HG03469 (cell line): ENCODE data around the gene PNLIPRP3.
A peak's percentile ranks its signal among the peaks of the same experiment; 100 is the strongest.
"Not testable (repeated sequence)": the region's sequence is repeated elsewhere in the genome, so short reads cannot be mapped to it uniquely, and the experiment has no call there.

Experiments
- ATAC-seq: cut with Tn5 transposase; IDR thresholded peaks from one replicate; pipeline ENCODE4 v1.9.1; 2021; ENCODE audit warnings: mild to moderate bottlenecking, moderate library complexity, moderate number of reproducible peaks; ENCODE audit not compliant: unreplicated experiment

The PNLIPRP3 gene

DNA sequence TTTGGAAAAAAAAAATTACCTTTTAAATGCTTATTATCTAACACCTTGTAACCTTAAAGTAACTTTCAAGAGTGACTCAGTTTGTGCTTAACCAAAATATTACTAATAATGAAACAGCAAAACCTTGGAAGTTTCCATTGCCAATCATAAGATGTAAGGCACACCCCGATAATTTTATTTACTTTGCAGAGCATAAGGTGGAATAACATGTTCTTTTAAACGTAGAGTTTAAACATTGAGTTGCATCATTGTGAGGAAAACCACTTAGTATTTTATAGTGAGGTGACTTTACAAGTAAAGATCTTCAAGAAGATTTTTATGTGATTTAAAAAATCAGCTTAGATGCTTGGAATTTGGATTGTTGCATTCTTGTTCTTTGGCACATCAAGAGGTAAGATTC, at the start of gene PNLIPRP3:
Gene PNLIPRP3, plus strand, starts transcription at position 177 of the 400 bp plus-strand sequence. Its CDS starts 166 bp downstream, at position 343.
- no peak for ATAC-seq

- ATAC-seq = no peak
These were observed 45.4 kb upstream of the PNLIPRP3 start for GRCh38 chr10:116382290-116382689.

DNA sequence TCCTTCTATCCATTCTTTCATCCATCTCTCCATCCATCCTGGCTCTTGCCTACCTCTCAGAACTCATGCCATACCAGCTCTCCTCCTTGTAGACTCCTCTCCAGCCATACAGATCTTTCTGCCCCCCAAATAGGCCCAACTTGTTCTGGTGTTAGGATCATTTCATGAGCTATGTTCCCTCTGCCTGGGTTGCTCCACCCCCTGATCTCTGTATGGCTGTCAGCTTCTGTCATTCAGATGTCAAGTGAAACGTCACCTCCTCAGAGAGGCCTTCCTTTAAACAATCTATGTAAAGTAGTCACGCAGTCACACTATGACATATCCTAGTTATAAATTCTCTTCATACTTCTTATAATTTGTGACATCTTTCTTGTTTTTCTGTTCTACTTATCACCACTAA, 42.3 kb upstream of the PNLIPRP3 start:
- no peak for ATAC-seq

DNA sequence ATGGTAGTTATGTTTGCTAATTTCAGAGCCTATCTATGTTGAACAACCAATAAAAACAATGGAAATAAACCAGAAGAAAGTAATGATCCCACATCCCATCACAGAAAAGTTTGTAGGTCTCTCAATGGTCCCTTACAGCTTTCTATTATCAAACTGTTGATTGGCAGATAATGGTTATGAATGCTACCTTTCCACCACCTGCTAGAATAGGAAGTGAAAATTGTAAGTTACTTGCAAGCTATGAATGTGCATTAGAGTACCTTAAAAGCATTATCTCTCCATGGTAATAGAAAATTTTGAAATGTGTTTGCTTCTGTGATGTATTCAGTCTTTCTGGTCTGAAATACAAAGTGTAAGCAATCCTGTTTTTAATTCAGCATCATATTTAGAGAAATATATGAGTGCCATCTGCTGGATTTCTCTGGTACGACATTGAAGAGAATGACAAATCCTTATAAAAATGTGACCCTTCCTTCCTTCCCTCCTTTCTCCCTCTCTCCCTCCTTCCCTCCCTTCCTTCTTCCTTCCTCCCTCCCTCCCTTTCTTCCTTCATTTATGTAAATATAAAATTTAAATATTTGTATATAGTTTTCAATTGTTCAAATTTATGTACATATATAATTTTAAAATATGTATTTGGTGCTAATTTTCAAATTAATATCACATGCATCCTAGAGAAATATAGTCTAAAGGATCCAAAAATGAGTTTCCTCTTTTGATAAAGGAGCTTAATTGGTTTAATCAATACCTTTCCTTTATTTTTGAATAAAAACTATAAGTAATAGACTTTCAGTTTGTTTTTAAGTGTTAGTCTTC, 41.4 kb upstream of the PNLIPRP3 start:
- ATAC-seq = no peak

DNA sequence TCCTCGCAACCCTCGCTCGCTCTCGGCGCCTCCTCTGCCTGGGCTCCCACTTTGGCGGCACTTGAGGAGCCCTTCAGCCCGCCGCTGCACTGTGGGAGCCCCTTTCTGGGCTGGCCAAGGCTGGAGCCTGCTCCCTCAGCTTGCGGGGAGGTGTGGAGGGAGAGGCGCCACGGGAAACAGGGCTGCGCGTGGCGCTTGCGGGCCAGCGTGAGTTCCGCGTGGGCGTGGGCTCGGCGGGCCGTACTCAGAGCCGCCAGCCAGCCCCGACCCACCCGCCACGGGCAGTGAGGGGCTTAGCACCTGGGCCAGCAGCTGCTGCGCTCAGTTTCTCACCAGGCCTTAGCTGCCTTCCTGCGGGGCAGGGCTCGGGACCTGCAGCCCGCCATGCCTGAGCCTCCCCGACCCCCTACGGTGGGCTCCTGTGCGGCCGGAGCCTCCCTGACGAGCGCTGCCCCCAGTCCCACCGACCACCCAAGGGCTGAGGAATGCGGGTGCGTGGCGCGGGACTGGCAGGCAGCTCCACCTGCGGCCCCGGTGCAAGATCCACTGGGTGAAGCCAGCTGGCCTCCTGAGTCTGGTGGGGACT, 34.3 kb upstream of the PNLIPRP3 start:
- ATAC-seq = not testable (repeated sequence)

- no peak for ATAC-seq
These were observed 32.2 kb upstream of the PNLIPRP3 start for GRCh38 chr10:116395223-116395985.

GRCh38 chr10:116398224-116398623, 29.4 kb upstream of the PNLIPRP3 start:
- no peak for ATAC-seq

- ATAC-seq = no peak
These were observed 24.8 kb upstream of the PNLIPRP3 start for GRCh38 chr10:116402858-116403257.

GRCh38 chr10:116403740-116404250, 23.9 kb upstream of the PNLIPRP3 start:
- ATAC-seq = no peak

DNA sequence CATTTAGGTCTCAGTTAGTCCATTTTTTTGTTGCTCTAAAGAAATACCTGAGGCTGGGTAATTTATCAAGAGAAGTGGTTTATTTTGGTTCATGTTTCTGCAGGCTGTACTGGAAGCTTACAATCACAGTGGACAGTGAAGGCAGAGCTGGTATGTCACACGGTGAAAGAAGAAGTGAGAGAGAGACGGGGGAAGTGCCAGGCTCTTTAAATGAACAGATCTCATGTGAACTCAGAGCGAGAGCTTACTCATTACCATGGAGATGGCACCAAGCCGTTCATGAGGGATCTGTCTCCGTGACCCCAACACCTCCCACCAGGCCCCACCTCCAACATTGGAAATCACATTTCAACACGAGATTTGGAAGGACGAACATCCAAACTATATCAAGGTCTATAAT, 18.9 kb upstream of the PNLIPRP3 start:
- ATAC-seq = peak; percentile 83

GRCh38 chr10:116410351-116410750, 17.3 kb upstream of the PNLIPRP3 start:
- ATAC-seq = no peak

- no peak for ATAC-seq
These were observed 9.8 kb upstream of the PNLIPRP3 start for GRCh38 chr10:116417821-116418220.

GRCh38 chr10:116418389-116418788, 9.3 kb upstream of the PNLIPRP3 start:
- no peak for ATAC-seq

DNA sequence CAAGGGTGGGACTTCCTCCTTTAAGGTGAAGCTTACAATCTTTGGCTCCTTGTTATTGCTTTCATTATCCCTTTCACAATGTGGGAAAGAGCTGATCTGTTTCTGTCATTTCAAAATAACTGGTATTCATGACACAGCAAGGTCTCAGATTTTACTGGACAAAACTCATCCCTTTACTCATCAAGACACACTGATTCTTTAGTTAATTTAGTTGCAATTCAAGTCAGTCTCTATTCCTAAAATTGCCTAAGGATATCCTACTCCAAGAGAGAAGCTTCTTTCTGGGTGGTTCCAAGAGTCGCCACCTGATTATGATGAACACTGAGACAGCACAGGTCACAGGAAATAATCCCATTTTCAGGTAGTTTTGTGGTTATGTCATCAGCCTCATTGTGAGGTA, 5.8 kb upstream of the PNLIPRP3 start:
- no peak for ATAC-seq

- no peak for ATAC-seq
These were observed 1.8 kb downstream of the PNLIPRP3 start for GRCh38 chr10:116429288-116429977.

DNA sequence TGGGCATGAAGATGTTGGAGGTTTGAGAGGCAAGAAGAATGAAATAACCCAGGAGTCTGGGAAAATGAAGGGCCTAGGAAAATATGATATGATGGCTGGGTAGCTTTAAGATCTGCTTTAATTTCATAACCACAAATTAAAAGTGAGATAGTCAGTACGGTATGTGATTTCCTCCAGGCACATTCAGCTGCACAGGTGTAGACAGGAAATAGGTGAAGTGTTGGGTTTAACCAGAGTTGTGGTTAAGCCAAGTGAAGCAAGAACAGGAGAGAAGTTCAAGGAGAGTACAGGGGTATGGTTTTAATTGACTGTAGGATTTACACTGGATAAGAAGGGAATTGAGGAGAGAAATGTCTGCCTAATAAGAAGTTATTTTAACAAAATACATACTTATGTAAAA, 2.6 kb downstream of the PNLIPRP3 start:
- ATAC-seq = no peak

GRCh38 chr10:116431598-116431997, 4.0 kb downstream of the PNLIPRP3 start:
- ATAC-seq = no peak

DNA sequence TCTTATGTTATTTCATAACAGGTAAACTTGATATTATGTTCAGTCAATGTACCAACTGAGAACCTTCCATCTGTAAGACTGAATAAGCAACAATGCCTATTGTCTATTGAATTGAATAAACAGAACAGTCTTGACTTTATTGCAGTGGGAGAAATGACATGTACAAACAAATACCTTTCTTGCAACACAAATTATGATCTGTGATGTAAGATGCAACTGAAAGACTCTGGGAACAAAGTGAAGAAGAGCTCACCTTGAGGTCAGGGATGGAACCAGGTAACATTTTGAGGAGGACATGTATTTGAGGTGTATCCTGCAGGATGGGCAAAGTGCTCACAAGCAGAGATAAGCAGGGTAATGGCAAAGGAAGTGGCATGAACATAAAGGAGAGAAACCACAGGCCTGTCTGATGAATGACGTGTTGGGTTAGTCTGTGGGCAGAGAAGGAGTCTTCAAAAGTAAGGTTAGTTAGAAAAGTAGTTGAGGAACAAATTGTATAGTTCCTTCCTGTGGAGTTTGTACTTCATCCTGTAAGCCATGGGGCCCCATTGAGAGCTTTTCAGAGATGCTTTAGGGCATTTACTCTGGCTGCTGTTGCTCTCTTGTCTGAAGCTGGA, 9.5 kb downstream of the PNLIPRP3 start:
- ATAC-seq = no peak

GRCh38 chr10:116440330-116441030, 12.8 kb downstream of the PNLIPRP3 start:
- no peak for ATAC-seq
